ENCODE data around the gene REG1B.

DNA sequence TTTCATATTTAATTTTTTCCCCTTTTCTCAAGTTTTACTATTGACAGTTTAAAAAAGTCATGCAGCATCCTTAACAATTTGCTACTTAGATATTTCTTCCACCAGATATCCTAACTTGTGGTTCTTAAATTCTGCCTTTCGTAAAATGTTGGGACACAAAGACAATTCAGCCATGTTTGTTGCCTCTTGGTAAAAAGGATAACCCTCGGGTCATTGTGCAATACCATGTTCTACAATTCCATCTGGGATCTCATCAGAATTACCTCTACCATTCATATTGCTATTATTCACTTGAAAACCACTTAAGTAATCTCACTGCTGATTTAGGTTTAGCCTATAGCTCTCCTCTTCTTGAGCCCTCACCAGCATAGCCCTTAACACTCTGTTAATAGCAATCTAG lies 13.2 kb upstream of the REG1B start:
- TF ChIP-seq, protein P1, sequence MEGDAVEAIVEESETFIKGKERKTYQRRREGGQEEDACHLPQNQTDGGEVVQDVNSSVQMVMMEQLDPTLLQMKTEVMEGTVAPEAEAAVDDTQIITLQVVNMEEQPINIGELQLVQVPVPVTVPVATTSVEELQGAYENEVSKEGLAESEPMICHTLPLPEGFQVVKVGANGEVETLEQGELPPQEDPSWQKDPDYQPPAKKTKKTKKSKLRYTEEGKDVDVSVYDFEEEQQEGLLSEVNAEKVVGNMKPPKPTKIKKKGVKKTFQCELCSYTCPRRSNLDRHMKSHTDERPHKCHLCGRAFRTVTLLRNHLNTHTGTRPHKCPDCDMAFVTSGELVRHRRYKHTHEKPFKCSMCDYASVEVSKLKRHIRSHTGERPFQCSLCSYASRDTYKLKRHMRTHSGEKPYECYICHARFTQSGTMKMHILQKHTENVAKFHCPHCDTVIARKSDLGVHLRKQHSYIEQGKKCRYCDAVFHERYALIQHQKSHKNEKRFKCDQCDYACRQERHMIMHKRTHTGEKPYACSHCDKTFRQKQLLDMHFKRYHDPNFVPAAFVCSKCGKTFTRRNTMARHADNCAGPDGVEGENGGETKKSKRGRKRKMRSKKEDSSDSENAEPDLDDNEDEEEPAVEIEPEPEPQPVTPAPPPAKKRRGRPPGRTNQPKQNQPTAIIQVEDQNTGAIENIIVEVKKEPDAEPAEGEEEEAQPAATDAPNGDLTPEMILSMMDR (IDR thresholded peaks at IDR 0.05) = no peak
- no peak for TF ChIP-seq POLR2AphosphoS5 (IDR thresholded peaks at IDR 0.05; ENCODE audit: low read depth, low read length)
- TF ChIP-seq SIN3A (IDR thresholded peaks at IDR 0.05; ENCODE audit: borderline replicate concordance, insufficient read depth, low read depth, low read length) = no peak
